Measurements from ENCODE around the gene FRMD4A.

FRMD4A gene

GRCh38 chr10:14302035-14302434, 28.7 kb downstream of the FRMD4A start:
- DNase-seq (ENCODE audit: insufficient read length, low spot score) (no peak), FAIRE-seq (no peak)
- no peak for TF ChIP-seq PAX5 (IDR thresholded peaks at IDR 0.05; ENCODE audit: insufficient read depth, low read length, severe bottlenecking)
- no peak for TF ChIP-seq SPI1 (IDR thresholded peaks at IDR 0.05; ENCODE audit: low read depth, low read length)
- TF ChIP-seq POU2F2 (IDR thresholded peaks at IDR 0.05; ENCODE audit: low read depth, low read length): no peak
- TF ChIP-seq POLR2A (IDR thresholded peaks at IDR 0.05; ENCODE audit: low read depth, low read length): no peak
- TF ChIP-seq TAF1 (IDR thresholded peaks at IDR 0.05; ENCODE audit: low read depth, low read length): no peak

GRCh38 chr10:14299556-14299955, 31.2 kb downstream of the FRMD4A start:
- TF ChIP-seq POU2F2 (IDR thresholded peaks at IDR 0.05; ENCODE audit: low read depth, low read length) (no peak), PAX5 (IDR thresholded peaks at IDR 0.05; ENCODE audit: insufficient read depth, low read length, severe bottlenecking) (no peak), TAF1 (IDR thresholded peaks at IDR 0.05; ENCODE audit: low read depth, low read length) (no peak), SPI1 (IDR thresholded peaks at IDR 0.05; ENCODE audit: low read depth, low read length) (no peak), POLR2A (IDR thresholded peaks at IDR 0.05; ENCODE audit: low read depth, low read length) (no peak), POLR2AphosphoS5 (IDR thresholded peaks at IDR 0.05; ENCODE audit: low read depth, low read length) (no peak)
- FAIRE-seq (no peak), DNase-seq (ENCODE audit: insufficient read length, low spot score) (no peak)

DNA sequence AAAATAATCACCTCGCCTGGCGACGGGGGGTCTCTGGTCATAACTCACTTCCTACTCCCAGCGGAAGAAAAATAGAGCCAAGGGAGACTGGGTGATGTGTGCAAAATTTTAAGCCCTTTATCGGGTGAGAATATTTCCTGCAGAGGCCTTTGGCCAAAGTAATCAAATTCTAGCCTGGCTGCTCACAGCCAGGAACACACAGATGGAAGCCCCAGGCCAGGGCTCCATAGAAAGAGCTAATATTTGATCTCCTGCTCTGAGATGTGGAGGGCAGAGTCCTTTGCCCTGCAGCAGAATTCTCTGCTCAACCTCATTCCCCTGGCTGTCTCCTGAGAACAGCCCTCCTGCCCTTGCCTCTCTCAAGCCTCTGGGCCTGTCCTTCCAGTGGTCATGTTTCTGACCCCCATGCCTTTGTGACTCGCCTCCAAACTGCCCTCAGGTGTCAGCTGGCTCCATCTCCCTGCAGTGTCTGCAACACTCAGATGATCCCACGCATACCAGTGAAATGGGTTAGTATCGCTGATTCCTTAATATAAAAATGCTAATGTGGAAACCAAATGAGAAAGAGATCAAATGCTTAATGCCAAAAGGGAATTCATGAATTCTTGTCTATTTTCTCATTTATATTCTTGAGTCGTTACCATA, 34.5 kb downstream of the FRMD4A start:
- TF ChIP-seq PAX5 (IDR thresholded peaks at IDR 0.05; ENCODE audit: insufficient read depth, low read length, severe bottlenecking): no peak
- no peak for TF ChIP-seq POU2F2 (IDR thresholded peaks at IDR 0.05; ENCODE audit: low read depth, low read length)
- no peak for TF ChIP-seq POLR2AphosphoS5 (IDR thresholded peaks at IDR 0.05; ENCODE audit: low read depth, low read length)
- TF ChIP-seq POLR2A (IDR thresholded peaks at IDR 0.05; ENCODE audit: low read depth, low read length): no peak
- no peak for TF ChIP-seq SPI1 (IDR thresholded peaks at IDR 0.05; ENCODE audit: low read depth, low read length)
- TF ChIP-seq TAF1 (IDR thresholded peaks at IDR 0.05; ENCODE audit: low read depth, low read length): no peak
- FAIRE-seq: no peak
- DNase-seq (ENCODE audit: insufficient read length, low spot score): no peak

- TF ChIP-seq TAF1 (IDR thresholded peaks at IDR 0.05; ENCODE audit: low read depth, low read length) (no peak), PAX5 (IDR thresholded peaks at IDR 0.05; ENCODE audit: insufficient read depth, low read length, severe bottlenecking) (no peak), SPI1 (IDR thresholded peaks at IDR 0.05; ENCODE audit: low read depth, low read length) (no peak)
- DNase-seq (ENCODE audit: insufficient read length, low spot score): no peak
Measured at GRCh38 chr10:14294347-14295059, 36.2 kb downstream of the FRMD4A start.

DNA sequence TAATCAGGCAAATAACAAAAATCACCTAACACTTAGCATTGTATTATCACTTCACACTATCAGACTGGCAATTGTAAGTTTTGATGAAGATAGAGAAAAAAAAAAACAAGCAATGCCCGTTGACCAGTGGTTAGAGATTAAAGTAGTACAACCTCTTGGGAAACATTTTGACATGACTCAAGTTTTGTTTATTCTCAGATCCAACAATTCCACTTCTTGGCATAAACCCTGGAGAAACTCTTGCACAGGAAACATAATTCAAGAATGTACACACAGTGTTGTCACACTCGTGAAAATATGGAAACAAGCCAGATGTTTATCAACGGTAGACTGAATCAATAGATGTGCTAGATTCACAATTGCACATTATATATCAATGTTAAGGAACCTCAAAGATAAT, 37.2 kb downstream of the FRMD4A start:
- no peak for TF ChIP-seq POLR2A (IDR thresholded peaks at IDR 0.05; ENCODE audit: low read depth, low read length)
- no peak for TF ChIP-seq TAF1 (IDR thresholded peaks at IDR 0.05; ENCODE audit: low read depth, low read length)
- no peak for TF ChIP-seq SPI1 (IDR thresholded peaks at IDR 0.05; ENCODE audit: low read depth, low read length)
- no peak for DNase-seq (ENCODE audit: insufficient read length, low spot score)
- no peak for FAIRE-seq

More at GRCh38 chr10:14294347-14295059, 36.2 kb downstream of the FRMD4A start:
- no peak for FAIRE-seq

- FAIRE-seq (no peak), DNase-seq (ENCODE audit: insufficient read length, low spot score) (no peak)
- no peak for TF ChIP-seq TAF1 (IDR thresholded peaks at IDR 0.05; ENCODE audit: low read depth, low read length)
- TF ChIP-seq PAX5 (IDR thresholded peaks at IDR 0.05; ENCODE audit: insufficient read depth, low read length, severe bottlenecking): no peak
- no peak for TF ChIP-seq POLR2AphosphoS5 (IDR thresholded peaks at IDR 0.05; ENCODE audit: low read depth, low read length)
- no peak for TF ChIP-seq SPI1 (IDR thresholded peaks at IDR 0.05; ENCODE audit: low read depth, low read length)
- TF ChIP-seq POU2F2 (IDR thresholded peaks at IDR 0.05; ENCODE audit: low read depth, low read length): no peak
- TF ChIP-seq POLR2A (IDR thresholded peaks at IDR 0.05; ENCODE audit: low read depth, low read length): no peak
Measured at GRCh38 chr10:14291296-14291695, 39.4 kb downstream of the FRMD4A start.

GRCh38 chr10:14285941-14286560, 44.7 kb downstream of the FRMD4A start:
- DNase-seq (ENCODE audit: insufficient read length, low spot score): no peak
- no peak for FAIRE-seq
- no peak for TF ChIP-seq POU2F2 (IDR thresholded peaks at IDR 0.05; ENCODE audit: low read depth, low read length)
- TF ChIP-seq PAX5 (IDR thresholded peaks at IDR 0.05; ENCODE audit: insufficient read depth, low read length, severe bottlenecking): no peak
- TF ChIP-seq TAF1 (IDR thresholded peaks at IDR 0.05; ENCODE audit: low read depth, low read length): no peak
- TF ChIP-seq POLR2AphosphoS5 (IDR thresholded peaks at IDR 0.05; ENCODE audit: low read depth, low read length): no peak
- TF ChIP-seq POLR2A (IDR thresholded peaks at IDR 0.05; ENCODE audit: low read depth, low read length): no peak

DNA sequence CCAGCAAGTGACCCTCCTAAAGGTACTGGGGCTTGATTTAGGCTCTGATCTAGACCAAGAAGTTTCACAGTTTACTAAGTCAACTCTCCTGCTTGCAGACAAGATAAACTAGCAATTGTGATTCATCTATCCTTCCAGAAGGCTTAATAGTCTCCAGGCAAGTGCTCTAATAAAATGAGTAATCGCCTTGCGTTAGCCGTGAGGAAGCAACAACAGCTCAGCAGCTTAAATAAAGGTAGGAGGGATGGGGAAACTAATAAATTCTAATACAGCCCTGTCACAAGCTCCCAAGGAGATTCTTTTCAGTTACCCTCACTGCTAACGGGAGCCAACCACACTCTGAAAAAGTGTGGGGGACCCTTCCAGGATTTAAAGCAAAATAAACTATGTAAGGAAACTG, 48.4 kb downstream of the FRMD4A start:
- FAIRE-seq: no peak
- no peak for DNase-seq (ENCODE audit: insufficient read length, low spot score)
- no peak for TF ChIP-seq POLR2A (IDR thresholded peaks at IDR 0.05; ENCODE audit: low read depth, low read length)
- TF ChIP-seq POLR2AphosphoS5 (IDR thresholded peaks at IDR 0.05; ENCODE audit: low read depth, low read length): no peak
- no peak for TF ChIP-seq PAX5 (IDR thresholded peaks at IDR 0.05; ENCODE audit: insufficient read depth, low read length, severe bottlenecking)
- no peak for TF ChIP-seq SPI1 (IDR thresholded peaks at IDR 0.05; ENCODE audit: low read depth, low read length)
- TF ChIP-seq TAF1 (IDR thresholded peaks at IDR 0.05; ENCODE audit: low read depth, low read length): no peak
- no peak for TF ChIP-seq POU2F2 (IDR thresholded peaks at IDR 0.05; ENCODE audit: low read depth, low read length)

- no peak for FAIRE-seq
- DNase-seq (ENCODE audit: insufficient read length, low spot score): no peak
- TF ChIP-seq POLR2A (IDR thresholded peaks at IDR 0.05; ENCODE audit: low read depth, low read length) (no peak), TAF1 (IDR thresholded peaks at IDR 0.05; ENCODE audit: low read depth, low read length) (no peak), PAX5 (IDR thresholded peaks at IDR 0.05; ENCODE audit: insufficient read depth, low read length, severe bottlenecking) (no peak), POLR2AphosphoS5 (IDR thresholded peaks at IDR 0.05; ENCODE audit: low read depth, low read length) (no peak), SPI1 (IDR thresholded peaks at IDR 0.05; ENCODE audit: low read depth, low read length) (no peak), POU2F2 (IDR thresholded peaks at IDR 0.05; ENCODE audit: low read depth, low read length) (no peak)
Measured at GRCh38 chr10:14278533-14278932, 52.2 kb downstream of the FRMD4A start.
